Measurements from ENCODE around the gene B4GALT6. TPM values are rescaled to one million over a fixed set of nuclear protein-coding genes. Genes with fewer than 3 reads are reported as not detected.

The B4GALT6 gene
- total RNA-seq, 2 donors from 2014 or later, result 0.52 to 1.8 TPM

- no peak for ATAC-seq (replicated peaks)
- peaks cover 6% of the 10 kb centered on the region for H3K36me3 Mint-ChIP-seq (ENCODE audit: low read depth)
- no peak overlapping the region for H3K27ac Mint-ChIP-seq
- peaks cover 41% of the 10 kb centered on the region for H3K27me3 Mint-ChIP-seq
- H3K9me3 Mint-ChIP-seq, result no peaks in the 10 kb centered on the region
- peaks cover 5% of the 10 kb centered on the region for H3K4me1 Mint-ChIP-seq
- H3K4me3 Mint-ChIP-seq, result no peak overlapping the region
Measured at GRCh38 chr18:31680433-31680811, 4.0 kb downstream of the B4GALT6 start.

GRCh38 chr18:31679791-31680432 lies 4.5 kb downstream of the B4GALT6 start:
- no peak for ATAC-seq (replicated peaks)
- H3K36me3 Mint-ChIP-seq (ENCODE audit: low read depth), result peaks cover 6% of the 10 kb centered on the region
- H3K4me1 Mint-ChIP-seq, result peaks cover 5% of the 10 kb centered on the region
- no peak overlapping the region for H3K27ac Mint-ChIP-seq
- H3K27me3 Mint-ChIP-seq, result peaks cover 41% of the 10 kb centered on the region
- H3K4me3 Mint-ChIP-seq, result no peak overlapping the region
- no peaks in the 10 kb centered on the region for H3K9me3 Mint-ChIP-seq

GRCh38 chr18:31679133-31679742 lies 5.1 kb downstream of the B4GALT6 start:
- Mint-ChIP-seq H3K4me1 (peaks cover 4% of the 10 kb centered on the region), H3K36me3 (ENCODE audit: low read depth) (peaks cover 4% of the 10 kb centered on the region), H3K27me3 (peaks cover 40% of the 10 kb centered on the region), H3K9me3 (no peaks in the 10 kb centered on the region), H3K27ac (no peak overlapping the region), H3K4me3 (no peak overlapping the region)
- no peak for ATAC-seq (replicated peaks)

- no peaks in the 10 kb centered on the region for H3K4me1 Mint-ChIP-seq
- H3K27me3 Mint-ChIP-seq, result peaks cover 32% of the 10 kb centered on the region
- no peaks in the 10 kb centered on the region for H3K36me3 Mint-ChIP-seq (ENCODE audit: low read depth)
- no peak for ATAC-seq (replicated peaks)
- no peaks in the 10 kb centered on the region for H3K9me3 Mint-ChIP-seq
- no peak overlapping the region for H3K4me3 Mint-ChIP-seq
- H3K27ac Mint-ChIP-seq, result no peak overlapping the region
Measured at GRCh38 chr18:31678425-31678824, 6.0 kb downstream of the B4GALT6 start.

- Mint-ChIP-seq H3K27ac (no peak overlapping the region), H3K36me3 (ENCODE audit: low read depth) (no peaks in the 10 kb centered on the region), H3K27me3 (peaks cover 26% of the 10 kb centered on the region), H3K9me3 (no peaks in the 10 kb centered on the region), H3K4me3 (no peak overlapping the region), H3K4me1 (no peaks in the 10 kb centered on the region)
- no peak for ATAC-seq (replicated peaks)
Measured at GRCh38 chr18:31677592-31677991, 6.8 kb downstream of the B4GALT6 start.

GRCh38 chr18:31675404-31675803 lies 9.0 kb downstream of the B4GALT6 start:
- ATAC-seq (replicated peaks), result no peak
- Mint-ChIP-seq H3K4me1 (no peaks in the 10 kb centered on the region), H3K27me3 (peaks cover 17% of the 10 kb centered on the region), H3K36me3 (ENCODE audit: low read depth) (no peaks in the 10 kb centered on the region), H3K4me3 (no peak overlapping the region), H3K9me3 (no peaks in the 10 kb centered on the region), H3K27ac (no peak overlapping the region)

- H3K27me3 Mint-ChIP-seq, result no peaks in the 10 kb centered on the region
- no peak overlapping the region for H3K4me3 Mint-ChIP-seq
- no peak for ATAC-seq (replicated peaks)
- H3K27ac Mint-ChIP-seq, result no peak overlapping the region
- no peaks in the 10 kb centered on the region for H3K9me3 Mint-ChIP-seq
- H3K36me3 Mint-ChIP-seq (ENCODE audit: low read depth), result no peaks in the 10 kb centered on the region
- no peaks in the 10 kb centered on the region for H3K4me1 Mint-ChIP-seq
Measured at GRCh38 chr18:31672628-31673135, 11.7 kb downstream of the B4GALT6 start.

- ATAC-seq (replicated peaks), result no peak
- no peak overlapping the region for H3K4me3 Mint-ChIP-seq
- no peaks in the 10 kb centered on the region for H3K9me3 Mint-ChIP-seq
- no peak overlapping the region for H3K27ac Mint-ChIP-seq
- H3K27me3 Mint-ChIP-seq, result no peaks in the 10 kb centered on the region
- no peaks in the 10 kb centered on the region for H3K4me1 Mint-ChIP-seq
- H3K36me3 Mint-ChIP-seq (ENCODE audit: low read depth), result no peaks in the 10 kb centered on the region
Measured at GRCh38 chr18:31671951-31672350, 12.4 kb downstream of the B4GALT6 start.

- H3K27me3 Mint-ChIP-seq, result no peaks in the 10 kb centered on the region
- no peaks in the 10 kb centered on the region for H3K9me3 Mint-ChIP-seq
- H3K4me1 Mint-ChIP-seq, result no peaks in the 10 kb centered on the region
- H3K36me3 Mint-ChIP-seq (ENCODE audit: low read depth), result no peaks in the 10 kb centered on the region
- ATAC-seq (replicated peaks), result no peak
- H3K27ac Mint-ChIP-seq, result no peak overlapping the region
- no peak overlapping the region for H3K4me3 Mint-ChIP-seq
Measured at GRCh38 chr18:31669541-31669940, 14.8 kb downstream of the B4GALT6 start.

- peaks cover 3% of the 10 kb centered on the region for H3K27me3 Mint-ChIP-seq
- no peaks in the 10 kb centered on the region for H3K4me1 Mint-ChIP-seq
- H3K4me3 Mint-ChIP-seq, result no peak overlapping the region
- no peaks in the 10 kb centered on the region for H3K9me3 Mint-ChIP-seq
- no peak for ATAC-seq (replicated peaks)
- no peak overlapping the region for H3K27ac Mint-ChIP-seq
- no peaks in the 10 kb centered on the region for H3K36me3 Mint-ChIP-seq (ENCODE audit: low read depth)
Measured at GRCh38 chr18:31667185-31667584, 17.2 kb downstream of the B4GALT6 start.

GRCh38 chr18:31666055-31666454 lies 18.3 kb downstream of the B4GALT6 start:
- Mint-ChIP-seq H3K27me3 (peaks cover 3% of the 10 kb centered on the region), H3K4me3 (no peak overlapping the region), H3K9me3 (no peaks in the 10 kb centered on the region), H3K4me1 (no peaks in the 10 kb centered on the region), H3K36me3 (ENCODE audit: low read depth) (no peaks in the 10 kb centered on the region), H3K27ac (no peak overlapping the region)
- no peak for ATAC-seq (replicated peaks)

GRCh38 chr18:31664101-31664500 lies 20.3 kb downstream of the B4GALT6 start:
- Mint-ChIP-seq H3K36me3 (ENCODE audit: low read depth) (no peaks in the 10 kb centered on the region), H3K27ac (no peak overlapping the region), H3K27me3 (peaks cover 3% of the 10 kb centered on the region), H3K9me3 (no peaks in the 10 kb centered on the region), H3K4me3 (no peak overlapping the region), H3K4me1 (peaks cover 4% of the 10 kb centered on the region)
- ATAC-seq (replicated peaks), result no peak

GRCh38 chr18:31661965-31662364 lies 22.4 kb downstream of the B4GALT6 start:
- Mint-ChIP-seq H3K4me3 (no peak overlapping the region), H3K36me3 (ENCODE audit: low read depth) (no peaks in the 10 kb centered on the region), H3K27me3 (peaks cover 3% of the 10 kb centered on the region), H3K27ac (no peak overlapping the region), H3K4me1 (peaks cover 16% of the 10 kb centered on the region), H3K9me3 (no peaks in the 10 kb centered on the region)
- ATAC-seq (replicated peaks), result no peak

- Mint-ChIP-seq H3K4me1 (peaks cover 16% of the 10 kb centered on the region), H3K27ac (no peak overlapping the region), H3K4me3 (no peak overlapping the region), H3K9me3 (no peaks in the 10 kb centered on the region), H3K27me3 (peaks cover 3% of the 10 kb centered on the region), H3K36me3 (ENCODE audit: low read depth) (no peaks in the 10 kb centered on the region)
- no peak for ATAC-seq (replicated peaks)
Measured at GRCh38 chr18:31660763-31661162, 23.6 kb downstream of the B4GALT6 start.

GRCh38 chr18:31659576-31660177 lies 24.7 kb downstream of the B4GALT6 start:
- H3K27ac Mint-ChIP-seq, result peak overlapping the region; percentile 63
- peaks cover 16% of the 10 kb centered on the region for H3K4me1 Mint-ChIP-seq
- no peaks in the 10 kb centered on the region for H3K9me3 Mint-ChIP-seq
- ATAC-seq (replicated peaks), result no peak
- no peaks in the 10 kb centered on the region for H3K36me3 Mint-ChIP-seq (ENCODE audit: low read depth)
- peak overlapping the region; percentile 55 for H3K4me3 Mint-ChIP-seq
- H3K27me3 Mint-ChIP-seq, result peaks cover 12% of the 10 kb centered on the region

Measured in activated T-helper 17 cell treated with anti-CD3 and anti-CD28 coated beads, Interleukin-2, amount 50 U/mL, for 72 hours (primary cell).